GM21360 (cell line): ENCODE measurements around the gene TBCCD1.
"Not testable (repeated sequence)": the region's sequence is repeated elsewhere in the genome, so short reads cannot be mapped to it uniquely, and the experiment has no call there.

Source experiments
- ATAC-seq: cut with Tn5 transposase; IDR thresholded peaks from one replicate; pipeline ENCODE4 v1.9.1; 2021; ENCODE audit warnings: mild to moderate bottlenecking, moderate library complexity; ENCODE audit not compliant: unreplicated experiment

TBCCD1 gene

GRCh38 chr3:186564586-186564985 lies 2.6 kb downstream of the TBCCD1 start:
- ATAC-seq: no peak

GRCh38 chr3:186552408-186553031 lies 14.6 kb downstream of the TBCCD1 start:
- no peak for ATAC-seq

- ATAC-seq: no peak
Observed at GRCh38 chr3:186551387-186551786, 15.8 kb downstream of the TBCCD1 start.

GRCh38 chr3:186549497-186549896 lies 17.6 kb downstream of the TBCCD1 start:
- no peak for ATAC-seq

GRCh38 chr3:186544281-186544680 lies 22.9 kb downstream of the TBCCD1 start, which contains the start of gene CRYGS:
TSS of gene CRYGS (minus strand) at chr3:186544380. CDS start at chr3:186544326, 54 bp downstream.
- ATAC-seq: no peak

- no peak for ATAC-seq
Observed at GRCh38 chr3:186540835-186541226, 26.3 kb downstream of the TBCCD1 start.

- ATAC-seq: peak; percentile 75
Observed at GRCh38 chr3:186540221-186540834, 26.8 kb downstream of the TBCCD1 start.

- ATAC-seq: no peak
Observed at GRCh38 chr3:186538779-186539178, 28.4 kb downstream of the TBCCD1 start.

GRCh38 chr3:186536883-186537844 lies 30.0 kb downstream of the TBCCD1 start:
- ATAC-seq: no peak

- ATAC-seq: peak; percentile 89
Observed at GRCh38 chr3:186534113-186534669, 32.9 kb downstream of the TBCCD1 start.

GRCh38 chr3:186532598-186533072 lies 34.5 kb downstream of the TBCCD1 start:
- ATAC-seq: peak; percentile 40

- ATAC-seq: not testable (repeated sequence)
Observed at GRCh38 chr3:186531694-186532093, 35.4 kb downstream of the TBCCD1 start.

- no peak for ATAC-seq
Observed at GRCh38 chr3:186530415-186530814, 36.7 kb downstream of the TBCCD1 start.

- no peak for ATAC-seq
Observed at GRCh38 chr3:186529201-186529999, 37.7 kb downstream of the TBCCD1 start.

GRCh38 chr3:186526256-186526606 lies 40.9 kb downstream of the TBCCD1 start:
- ATAC-seq: peak; percentile 38

- peak; percentile 24 for ATAC-seq
Observed at GRCh38 chr3:186525369-186526255, 41.5 kb downstream of the TBCCD1 start.

- ATAC-seq: no peak
Observed at GRCh38 chr3:186524616-186525015, 42.5 kb downstream of the TBCCD1 start.

GRCh38 chr3:186523434-186523833 lies 43.7 kb downstream of the TBCCD1 start:
- no peak for ATAC-seq

GRCh38 chr3:186523022-186523421 lies 44.1 kb downstream of the TBCCD1 start:
- no peak for ATAC-seq
